Measurements from ENCODE around the gene CCDC177.

Gene CCDC177

GRCh38 chr14:69522026-69522425 is 52.6 kb downstream of the CCDC177 start:
- CTCF ChIA-PET: no interaction called here
- H3K27ac ChIP-seq: no peak overlapping the region
- POLR2A ChIA-PET (ENCODE audit: low non-redundant PET): no interaction called here
- DNase-seq (ENCODE audit: low spot score): no peak
- TF ChIP-seq CTCF (conservative IDR thresholded peaks at IDR 0.05; ENCODE audit: low read depth): no peak
